SU-DHL-6 (cell line): ENCODE measurements around the gene EXOC3L4.

Experiments
- CTCF ChIP-seq: fragments of 200-600 bp; sonication (generic); IDR thresholded peaks from one replicate; pipeline ENCODE4 v1.5.1; 2017; ENCODE audit warnings: antibody characterized with exemption, mild to moderate bottlenecking, low read length, moderate library complexity; ENCODE audit not compliant: insufficient read depth, poor library complexity, severe bottlenecking
- EZH2phosphoT487 ChIP-seq: fragments of 200-600 bp; sonication (generic), shearing (Covaris generic); conservative IDR thresholded peaks from 2 replicates; pipeline ENCODE4 v1.6.1; 2018; ENCODE audit warnings: mild to moderate bottlenecking, antibody characterized with exemption, low read length, moderate library complexity, mixed read lengths

- TF ChIP-seq CTCF: no peak
- TF ChIP-seq EZH2phosphoT487: no peak
Observed at GRCh38 chr14:103072595-103073366, 21.7 kb upstream of the EXOC3L4 start.
